SU-DHL-6 (cell line): ENCODE results near the gene RAMAC.

ENCODE experiments used
- H2AFZ ChIP-seq: fragments of 200-600 bp; sonication (generic); 2 replicates; pipeline ENCODE4 v1.6.1; 2014; ENCODE audit warnings: low read depth, mild to moderate bottlenecking, moderate library complexity, mixed read lengths, antibody characterized with exemption, low read length; ENCODE audit not compliant: severe bottlenecking
- H3F3A ChIP-seq: fragments of 200-600 bp; shearing (Covaris generic); 2 replicates; pipeline ENCODE4 v1.6.0; 2016; ENCODE audit warnings: antibody characterized with exemption, mild to moderate bottlenecking; ENCODE audit not compliant: insufficient read depth
- H3K27ac ChIP-seq: fragments of 200-600 bp; sonication (generic); 2 replicates; pipeline ENCODE4 v1.5.1; 2016; ENCODE audit warnings: low read depth, mild to moderate bottlenecking, low read length, moderate library complexity, mixed read lengths
- H3K27me3 ChIP-seq: fragments of 200-600 bp; sonication (generic), shearing (Covaris generic); 2 replicates; pipeline ENCODE4 v1.6.0; 2014; ENCODE audit warnings: mild to moderate bottlenecking, low read length
- H3K36me3 ChIP-seq: fragments of 200-600 bp; sonication (generic); 2 replicates; pipeline ENCODE4 v1.6.1; 2014; ENCODE audit warnings: mild to moderate bottlenecking, low read length, mixed read lengths
- H3K4me2 ChIP-seq: fragments of 300-600, 200-600 bp; shearing (Covaris generic), sonication (generic); 2 replicates; pipeline ENCODE4 v1.6.0; 2014; ENCODE audit warnings: low read length, low read depth, mild to moderate bottlenecking; ENCODE audit not compliant: poor library complexity, severe bottlenecking
- H3K4me3 ChIP-seq: fragments of 200-600 bp; sonication (generic); 2 replicates; pipeline ENCODE4 v1.5.1; 2014; ENCODE audit warnings: antibody characterized with exemption, low read length, mild to moderate bottlenecking, mixed read lengths; ENCODE audit not compliant: insufficient read depth, poor library complexity, severe bottlenecking
- H3K79me2 ChIP-seq: fragments of 200-600 bp; sonication (generic); 2 replicates; pipeline ENCODE4 v1.6.1; 2014; ENCODE audit warnings: mild to moderate bottlenecking, low read length, moderate library complexity; ENCODE audit not compliant: insufficient read depth
- H3K9ac ChIP-seq: fragments of 200-600 bp; sonication (generic); 2 replicates; pipeline ENCODE4 v1.7.0; 2014; ENCODE audit warnings: mild to moderate bottlenecking, low read length
- H3K9me2 ChIP-seq: fragments of 200-600 bp; sonication (generic); replicated peaks from 2 replicates; pipeline ENCODE4 v1.6.1; 2014; ENCODE audit warnings: low read length; ENCODE audit not compliant: insufficient read depth
- H3K9me3 ChIP-seq: fragments of 200-600 bp; sonication (generic); 2 replicates; pipeline ENCODE4 v1.6.1; 2014; ENCODE audit warnings: low read length, mixed read lengths; ENCODE audit not compliant: insufficient read depth
- H4K20me1 ChIP-seq: fragments of 200-600 bp; sonication (generic); 2 replicates; pipeline ENCODE4 v1.6.1; 2014; ENCODE audit warnings: low read depth, mild to moderate bottlenecking, antibody characterized with exemption, low read length, moderate library complexity, mixed read lengths
- CTCF ChIP-seq: fragments of 200-600 bp; sonication (generic); IDR thresholded peaks from one replicate; pipeline ENCODE4 v1.5.1; 2017; ENCODE audit warnings: antibody characterized with exemption, mild to moderate bottlenecking, low read length, moderate library complexity; ENCODE audit not compliant: insufficient read depth, poor library complexity, severe bottlenecking
- EZH2phosphoT487 ChIP-seq: fragments of 200-600 bp; sonication (generic), shearing (Covaris generic); conservative IDR thresholded peaks from 2 replicates; pipeline ENCODE4 v1.6.1; 2018; ENCODE audit warnings: mild to moderate bottlenecking, antibody characterized with exemption, low read length, moderate library complexity, mixed read lengths

RAMAC gene

GRCh38 chr15:82942691-82943090 lies 43.3 kb upstream of the RAMAC start:
- Histone ChIP-seq H3K27me3 (no peaks in the 10 kb centered on the region), H3F3A (no peaks in the 10 kb centered on the region), H3K9me3 (no peaks in the 10 kb centered on the region), H3K79me2 (no peaks in the 10 kb centered on the region), H3K27ac (no peak overlapping the region), H4K20me1 (no peaks in the 10 kb centered on the region), H3K9me2 (no peaks in the 10 kb centered on the region), H3K36me3 (no peaks in the 10 kb centered on the region), H3K9ac (no peak overlapping the region), H3K4me2 (no peak overlapping the region), H2AFZ (no peak overlapping the region), H3K4me3 (no peak overlapping the region)
- TF ChIP-seq CTCF (no peak), EZH2phosphoT487 (no peak)

DNA sequence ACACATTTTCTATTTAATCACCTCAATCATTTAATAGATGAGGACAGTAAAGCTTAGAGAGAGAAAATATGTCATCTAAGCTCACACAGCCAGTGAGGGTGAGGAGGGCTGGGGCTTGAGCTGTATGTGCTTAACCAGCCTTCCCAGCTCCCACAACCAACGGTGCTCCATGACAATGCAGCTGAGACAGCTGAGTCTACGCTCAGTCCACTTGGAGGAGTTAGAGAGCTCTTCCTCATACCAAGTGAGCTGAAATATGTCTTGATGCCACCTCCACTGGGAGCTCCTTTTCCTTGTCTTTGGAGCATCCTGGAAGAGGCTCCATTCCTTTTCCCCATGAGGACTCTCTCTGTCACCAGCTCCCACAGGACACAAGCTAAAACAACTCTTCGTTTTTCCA lies 42.8 kb upstream of the RAMAC start:
- no peaks in the 10 kb centered on the region for H3K36me3 ChIP-seq
- TF ChIP-seq CTCF, result no peak
- TF ChIP-seq EZH2phosphoT487, result no peak
- H3K4me3 ChIP-seq, result no peak overlapping the region
- no peaks in the 10 kb centered on the region for H3K79me2 ChIP-seq
- no peaks in the 10 kb centered on the region for H3K27me3 ChIP-seq
- H3K4me2 ChIP-seq, result no peak overlapping the region
- H3F3A ChIP-seq, result no peaks in the 10 kb centered on the region
- no peak overlapping the region for H3K9ac ChIP-seq
- H3K9me2 ChIP-seq, result no peaks in the 10 kb centered on the region
- no peaks in the 10 kb centered on the region for H3K9me3 ChIP-seq
- H3K27ac ChIP-seq, result no peak overlapping the region
- H2AFZ ChIP-seq, result no peak overlapping the region
- no peaks in the 10 kb centered on the region for H4K20me1 ChIP-seq

GRCh38 chr15:82944056-82944455 lies 42.0 kb upstream of the RAMAC start:
- no peak for TF ChIP-seq CTCF
- no peak for TF ChIP-seq EZH2phosphoT487
- no peaks in the 10 kb centered on the region for H3K36me3 ChIP-seq
- no peak overlapping the region for H3K4me2 ChIP-seq
- H3K79me2 ChIP-seq, result no peaks in the 10 kb centered on the region
- no peaks in the 10 kb centered on the region for H3K9me3 ChIP-seq
- H3K27ac ChIP-seq, result no peak overlapping the region
- H4K20me1 ChIP-seq, result no peaks in the 10 kb centered on the region
- no peaks in the 10 kb centered on the region for H3K9me2 ChIP-seq
- no peak overlapping the region for H2AFZ ChIP-seq
- H3K27me3 ChIP-seq, result no peaks in the 10 kb centered on the region
- no peak overlapping the region for H3K4me3 ChIP-seq
- no peaks in the 10 kb centered on the region for H3F3A ChIP-seq
- no peak overlapping the region for H3K9ac ChIP-seq

GRCh38 chr15:82944821-82945220 lies 41.2 kb upstream of the RAMAC start:
- Histone ChIP-seq H3K9me3 (no peaks in the 10 kb centered on the region), H3K4me2 (no peak overlapping the region), H2AFZ (no peak overlapping the region), H3K27ac (no peak overlapping the region), H3K27me3 (no peaks in the 10 kb centered on the region), H3K79me2 (no peaks in the 10 kb centered on the region), H3K9ac (no peak overlapping the region), H3K36me3 (no peaks in the 10 kb centered on the region), H3K4me3 (no peak overlapping the region), H3K9me2 (no peaks in the 10 kb centered on the region), H4K20me1 (no peaks in the 10 kb centered on the region), H3F3A (no peaks in the 10 kb centered on the region)
- no peak for TF ChIP-seq EZH2phosphoT487
- no peak for TF ChIP-seq CTCF
